ENCODE data around the gene PAIP2. TPM values are rescaled to one million over a fixed set of nuclear protein-coding genes. Genes with fewer than 3 reads are reported as not detected.

PAIP2 gene
- total RNA-seq, 1 experiment from 2014 or later: 89.9 TPM

DNA sequence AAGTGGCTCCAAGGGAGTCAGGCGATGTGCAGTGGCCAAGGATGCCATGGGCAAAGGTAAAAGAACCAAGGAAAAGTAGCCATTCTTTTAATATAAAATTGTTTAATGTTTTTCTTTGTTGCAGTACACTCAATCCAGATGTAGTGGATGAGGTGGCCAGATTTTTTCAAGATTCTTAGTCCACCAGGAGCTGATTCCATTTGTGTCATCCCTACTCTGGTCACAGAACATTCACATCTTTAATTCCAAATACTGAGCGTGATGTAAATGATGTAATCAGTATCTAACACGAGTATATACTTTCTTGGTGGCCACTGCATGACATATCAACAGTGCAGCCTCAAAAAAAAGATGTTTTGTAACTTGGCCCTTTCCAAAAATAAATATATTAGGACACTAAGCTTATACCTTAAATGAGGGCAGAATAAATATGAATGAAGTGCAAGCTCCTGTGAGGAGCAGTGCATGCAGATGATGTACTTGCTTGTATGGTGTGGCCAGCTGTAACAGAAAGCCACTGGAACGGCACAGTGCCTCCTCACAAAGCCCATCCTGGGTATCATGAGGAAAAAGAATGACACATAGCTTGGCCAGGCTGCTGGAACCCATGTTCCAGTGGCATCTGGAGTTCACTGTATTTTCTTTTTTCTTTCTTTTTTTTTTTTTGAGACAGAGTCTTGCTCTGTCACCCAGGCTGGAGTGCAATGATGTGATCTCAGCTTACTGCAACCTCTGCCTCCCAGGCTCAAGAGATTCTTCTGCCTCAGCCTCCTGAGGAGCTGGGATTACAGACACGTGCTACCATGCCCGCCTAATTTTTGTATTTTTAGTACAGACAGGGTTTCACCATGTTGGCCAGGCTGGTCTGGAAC lies 68.7 kb downstream of the PAIP2 start:
- no peak for DNase-seq (ENCODE audit: low spot score)

DNA sequence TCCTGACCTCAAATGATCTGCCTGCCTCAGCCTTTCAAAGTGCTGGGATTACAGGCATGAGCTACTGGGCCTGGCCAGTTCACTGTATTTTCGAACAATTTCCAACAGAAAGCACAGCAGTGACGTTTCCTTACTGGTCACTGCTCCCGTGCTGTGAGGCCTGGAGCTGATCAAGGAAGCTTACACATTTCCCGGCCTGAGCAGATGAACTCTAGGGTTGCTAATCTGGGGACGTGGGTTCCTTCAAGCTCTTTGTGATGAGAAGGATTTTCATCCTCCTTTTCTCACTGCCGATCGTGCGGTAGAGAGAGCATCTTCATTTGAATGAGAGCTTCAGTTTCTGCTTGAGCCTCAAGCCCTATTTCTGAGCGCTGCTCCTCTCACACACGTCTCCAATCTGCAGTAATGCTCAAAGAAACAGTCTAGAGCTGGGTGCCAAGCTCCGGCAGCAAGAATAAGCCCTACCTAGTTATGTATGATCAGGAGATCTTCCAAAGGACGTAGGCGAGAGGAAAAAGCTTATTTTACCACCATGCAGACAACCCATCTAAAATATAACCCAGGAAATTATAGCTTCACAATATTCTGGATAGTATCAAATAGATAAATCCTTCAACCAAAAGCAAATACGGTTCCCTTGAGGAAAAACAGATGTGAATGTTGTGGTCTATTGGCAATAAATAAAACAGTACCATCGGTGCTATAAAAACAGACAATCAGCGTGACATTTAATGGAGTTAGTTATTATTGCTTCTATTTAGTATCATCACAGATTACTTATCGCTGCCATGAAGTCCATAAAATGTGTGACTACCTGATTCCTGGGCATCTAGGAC lies 69.6 kb downstream of the PAIP2 start:
- no peak for DNase-seq (ENCODE audit: low spot score)

DNA sequence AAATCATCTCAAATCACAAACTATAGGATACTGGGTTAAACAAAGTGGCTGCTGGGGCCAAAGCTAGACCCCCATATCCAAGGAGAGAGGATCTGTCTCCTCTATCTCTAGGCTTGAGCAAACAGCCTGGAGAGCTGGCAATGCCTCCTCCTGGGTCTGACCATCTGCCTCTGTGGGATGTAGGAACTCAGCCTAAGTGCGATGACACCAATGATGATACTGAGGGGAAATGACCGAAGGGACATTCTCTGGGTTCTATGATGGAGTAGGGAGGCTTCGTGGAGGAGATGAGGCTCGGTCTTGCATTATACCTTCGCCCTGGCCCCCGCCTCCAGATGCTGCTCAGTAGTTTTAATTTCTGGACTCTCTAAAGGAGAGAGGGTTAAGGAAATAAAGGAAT lies 71.5 kb downstream of the PAIP2 start:
- no peak for DNase-seq (ENCODE audit: low spot score)

DNA sequence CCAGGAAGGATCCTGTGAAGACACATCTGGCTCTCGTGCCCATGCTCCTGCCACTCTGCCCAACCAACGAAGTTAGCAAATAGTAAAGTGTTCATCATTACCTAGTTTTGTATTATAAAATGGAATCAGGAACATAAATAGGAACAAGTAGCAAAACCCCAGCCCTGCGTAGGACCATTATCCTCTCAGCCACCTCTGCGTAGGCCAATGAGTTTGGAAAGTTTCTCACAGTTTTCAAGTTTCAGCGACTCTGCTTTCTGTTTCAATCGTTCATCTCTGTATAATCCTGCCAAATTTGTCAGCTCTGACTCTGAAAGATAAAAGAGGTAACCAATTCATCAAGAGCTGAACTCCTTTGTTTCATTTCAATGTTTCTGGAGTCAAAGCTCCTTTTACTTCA lies 72.3 kb downstream of the PAIP2 start:
- no peak for DNase-seq (ENCODE audit: low spot score)

DNA sequence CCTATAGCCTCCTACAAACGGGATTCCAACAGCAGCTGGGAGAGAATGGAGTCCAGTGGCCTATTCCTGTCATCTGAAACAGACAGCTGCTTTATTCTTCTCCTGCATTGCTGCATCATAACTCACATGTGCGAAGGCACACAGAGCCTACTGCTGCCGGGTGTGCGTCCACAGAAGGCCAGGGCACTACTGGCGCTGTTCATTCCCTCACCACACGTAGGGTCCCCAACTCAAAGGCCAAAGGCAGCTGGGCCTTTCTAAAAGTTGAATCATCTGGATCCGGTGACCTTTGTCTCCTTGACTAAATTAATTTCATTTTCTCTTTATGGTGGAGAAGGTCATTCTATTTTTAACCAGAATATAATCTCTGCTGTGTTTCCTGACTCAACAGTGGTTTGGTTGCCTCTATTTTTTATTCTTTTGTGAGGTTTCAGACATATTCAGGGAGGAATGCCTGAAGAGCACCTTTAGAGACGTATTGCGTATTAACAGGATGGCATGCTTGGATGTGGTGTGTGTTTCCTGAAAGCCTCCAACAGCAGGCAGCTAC lies 73.0 kb downstream of the PAIP2 start:
- no peak for DNase-seq (ENCODE audit: low spot score)

DNA sequence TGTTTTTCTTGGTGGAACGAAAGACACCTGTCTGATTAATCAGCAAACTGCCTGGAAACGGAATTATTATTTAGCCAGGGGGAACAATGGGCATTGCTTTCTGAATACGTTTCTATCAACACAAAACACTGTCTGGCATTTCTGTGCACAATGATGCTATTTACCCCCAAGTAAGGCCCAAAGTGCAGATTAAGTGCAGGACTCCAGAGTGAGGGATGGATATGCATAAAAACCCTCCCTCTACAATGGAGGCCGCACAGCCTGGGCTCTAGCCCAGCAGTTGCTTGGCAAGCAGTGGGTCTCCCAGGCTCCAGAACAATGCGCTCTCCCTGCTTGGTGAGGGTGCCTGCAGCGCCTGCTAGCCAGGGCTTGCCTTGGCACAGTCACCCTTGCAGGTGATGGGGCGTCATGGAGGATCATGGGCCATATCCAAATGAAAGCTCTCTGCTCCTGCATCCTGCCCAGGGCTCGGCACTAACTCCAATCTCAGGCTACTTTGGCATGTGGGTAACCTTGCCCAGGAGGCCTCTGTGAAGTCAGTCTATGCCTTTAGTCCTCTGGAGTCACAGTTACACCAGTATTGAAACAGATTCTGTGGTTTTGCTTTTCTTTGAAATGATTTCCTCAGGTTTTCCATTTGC lies 73.7 kb downstream of the PAIP2 start:
- DNase-seq (ENCODE audit: low spot score): no peak

DNA sequence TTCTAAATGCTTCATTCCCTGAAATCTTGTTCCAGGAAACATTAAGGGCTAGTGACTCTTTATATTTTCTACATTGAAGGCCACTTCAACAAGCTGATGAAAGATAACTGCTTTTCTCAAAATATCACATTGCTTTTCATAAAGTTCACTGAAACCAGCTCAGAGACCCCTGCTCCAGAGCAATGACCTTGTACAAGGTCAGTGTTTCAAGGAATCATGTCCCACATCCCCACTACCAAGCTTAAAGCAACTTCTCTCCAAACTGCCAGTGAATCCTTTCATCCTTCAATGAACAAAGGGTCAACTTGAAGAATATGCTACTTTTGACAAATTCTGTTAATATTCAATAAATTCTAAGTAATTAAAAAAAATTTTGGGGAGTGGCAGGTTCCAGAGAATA lies 74.2 kb downstream of the PAIP2 start:
- no peak for DNase-seq (ENCODE audit: low spot score)

DNA sequence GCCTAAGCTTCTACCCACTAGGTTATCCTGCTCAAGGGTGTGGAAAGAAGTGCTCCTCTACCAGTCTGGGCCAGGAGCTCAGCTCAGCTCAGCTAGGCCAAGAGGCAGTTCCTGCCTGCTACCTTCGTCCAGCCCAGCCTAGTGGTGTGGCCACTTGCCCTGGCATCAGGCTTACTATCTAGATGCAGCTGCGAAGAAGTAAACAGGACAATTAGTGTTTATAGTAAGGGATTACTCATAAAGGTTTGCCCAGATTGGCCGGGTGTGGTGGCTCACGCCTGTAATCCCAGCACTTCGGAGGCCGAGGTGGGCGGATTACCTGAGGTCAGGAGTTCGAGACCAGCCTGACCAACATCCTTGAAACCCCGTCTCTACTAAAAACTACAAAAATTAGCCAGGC lies 75.0 kb downstream of the PAIP2 start:
- no peak for DNase-seq (ENCODE audit: low spot score)

DNA sequence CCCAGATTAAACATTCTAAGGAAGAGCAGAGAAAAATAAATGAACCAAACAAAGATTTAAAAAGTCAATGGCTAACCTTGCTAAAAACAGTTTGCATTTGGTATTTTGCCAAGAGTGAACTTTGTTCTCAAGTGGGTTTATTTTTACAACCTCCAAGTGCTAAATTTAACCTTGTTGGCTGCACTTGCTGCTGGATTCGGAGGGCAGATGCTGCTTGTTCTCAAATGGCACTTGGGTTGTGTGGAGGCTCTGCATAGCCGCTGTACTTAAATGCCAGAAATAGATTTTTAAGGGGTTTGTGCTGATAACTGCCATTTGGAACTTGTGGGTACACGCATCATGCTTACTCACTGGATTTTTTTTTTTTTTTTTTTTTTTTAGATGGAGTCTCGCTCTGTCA lies 75.6 kb downstream of the PAIP2 start:
- DNase-seq (ENCODE audit: low spot score): no peak

DNA sequence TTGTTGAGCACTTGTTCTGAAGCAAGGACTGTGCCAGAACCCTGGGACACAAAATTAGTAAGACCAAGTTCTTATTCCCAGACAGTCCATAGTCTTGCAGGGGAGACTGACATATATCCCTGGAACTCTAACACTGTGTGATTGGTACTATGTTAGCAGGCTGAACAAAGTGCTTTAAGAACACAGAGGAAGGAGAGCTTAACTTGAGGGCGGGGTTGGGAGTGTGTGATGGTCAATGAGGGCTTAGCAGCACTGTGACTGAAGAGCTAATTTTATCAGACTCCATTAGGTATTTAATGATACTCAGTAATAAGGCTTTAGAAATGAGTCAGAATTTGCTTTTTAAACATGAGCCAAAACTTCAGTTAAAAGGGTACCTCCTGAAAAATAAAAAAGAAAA lies 77.1 kb downstream of the PAIP2 start:
- DNase-seq (ENCODE audit: low spot score): no peak

Other genes with a start within 250 kb of the PAIP2 start
- 60.4 TPM in 2 replicates for gene SIL1, start 143.5 kb upstream of the PAIP2 start, total RNA-seq (2014; rRNA removed; shearing (Covaris generic))
- 333 and 368 TPM in 2 replicates for gene MATR3, start 48.1 kb upstream of the PAIP2 start, total RNA-seq (2014; rRNA removed; shearing (Covaris generic))
- not detected in 2 replicates for gene SLC23A1, start 41.4 kb downstream of the PAIP2 start, total RNA-seq (2014; rRNA removed; shearing (Covaris generic))
- not detected in 2 replicates for gene MZB1, start 48.1 kb downstream of the PAIP2 start, total RNA-seq (2014; rRNA removed; shearing (Covaris generic))
- 0.17 and 0.53 TPM in 2 replicates for gene PROB1, start 53.2 kb downstream of the PAIP2 start, total RNA-seq (2014; rRNA removed; shearing (Covaris generic))
- gene SPATA24, start 62.2 kb downstream of the PAIP2 start, total RNA-seq (2014; rRNA removed; shearing (Covaris generic)): 9.9 and 18.7 TPM in 2 replicates
- 6.4 and 8.2 TPM in 2 replicates for gene DNAJC18, start 97.7 kb downstream of the PAIP2 start, total RNA-seq (2014; rRNA removed; shearing (Covaris generic))
- gene ECSCR, start 120.9 kb downstream of the PAIP2 start, total RNA-seq (2014; rRNA removed; shearing (Covaris generic)): 0.62 and 1.8 TPM in 2 replicates
- not detected in 2 replicates for gene SMIM33, start 129.2 kb downstream of the PAIP2 start, total RNA-seq (2014; rRNA removed; shearing (Covaris generic))
- gene STING1, start 140.9 kb downstream of the PAIP2 start, total RNA-seq (2014; rRNA removed; shearing (Covaris generic)): 32.2 and 39.0 TPM in 2 replicates
- gene UBE2D2, start 219.5 kb downstream of the PAIP2 start, total RNA-seq (2014; rRNA removed; shearing (Covaris generic)): 120 and 131 TPM in 2 replicates